Activated CD4-positive, alpha-beta T cell treated with anti-CD3 and anti-CD28 coated beads, Interleukin-2, amount 50 U/mL, for 4 hours (primary cell): ENCODE data around the gene ARVCF.

Source experiments
- DNase-seq, 2 experiments: peaks; one replicate each; pipeline ENCODE4 v3.0.0-alpha.2; 2020

ARVCF gene

GRCh38 chr22:20016734-20017621, at the start of gene ARVCF:
Gene ARVCF, minus strand, starts transcription at chr22:20016823. Its CDS starts 26,029 bp downstream, at chr22:19990794.
- peak; percentile 88 to 89 for DNase-seq

- DNase-seq: no peak
These were observed 49.4 kb upstream of the ARVCF start for GRCh38 chr22:20065896-20066616.

- no peak for DNase-seq
These were observed 48.1 kb upstream of the ARVCF start for GRCh38 chr22:20064545-20065262.

- no peak for DNase-seq
These were observed 47.5 kb upstream of the ARVCF start for GRCh38 chr22:20064140-20064480.

GRCh38 chr22:20063271-20064139, 46.9 kb upstream of the ARVCF start:
- DNase-seq: no peak

GRCh38 chr22:20062766-20063083, 46.1 kb upstream of the ARVCF start:
- no peak for DNase-seq

- DNase-seq: no peak
These were observed 45.6 kb upstream of the ARVCF start for GRCh38 chr22:20062043-20062765.

GRCh38 chr22:20061481-20061861, 44.8 kb upstream of the ARVCF start:
- DNase-seq: no peak

- DNase-seq: no peak
These were observed 44.3 kb upstream of the ARVCF start for GRCh38 chr22:20060700-20061480.

- no peak for DNase-seq
These were observed 42.6 kb upstream of the ARVCF start for GRCh38 chr22:20058989-20059770.

- DNase-seq: no peak
These were observed 41.1 kb upstream of the ARVCF start for GRCh38 chr22:20057596-20058268.

GRCh38 chr22:20056696-20057386, 40.2 kb upstream of the ARVCF start:
- DNase-seq: no peak

GRCh38 chr22:20056161-20056560, 39.5 kb upstream of the ARVCF start:
- DNase-seq: no peak

- DNase-seq: no peak
These were observed 39.0 kb upstream of the ARVCF start for GRCh38 chr22:20055654-20056053.

- DNase-seq: no peak
These were observed 38.5 kb upstream of the ARVCF start for GRCh38 chr22:20055144-20055543.

- no peak for DNase-seq
These were observed 37.9 kb upstream of the ARVCF start for GRCh38 chr22:20054485-20054884.

- DNase-seq: no peak
These were observed 37.4 kb upstream of the ARVCF start for GRCh38 chr22:20054034-20054427.

- no peak for DNase-seq
These were observed 36.9 kb upstream of the ARVCF start for GRCh38 chr22:20053407-20054033.
